Stromal cell of bone marrow (primary cell): ENCODE data around the gene TRIM52.
"Not testable (repeated sequence)": the region's sequence is repeated elsewhere in the genome, so short reads cannot be mapped to it uniquely, and the experiment has no call there.

Experiments used
- DNase-seq: peaks from one replicate; pipeline ENCODE4 v3.0.0-alpha.2; 2012; ENCODE audit warnings: low read depth

Gene TRIM52

GRCh38 chr5:181233088-181233800 lies 27.7 kb downstream of the TRIM52 start:
- no peak for DNase-seq

- DNase-seq: no peak
Observed at GRCh38 chr5:181232593-181232992, 28.4 kb downstream of the TRIM52 start.

GRCh38 chr5:181231432-181231831 lies 29.5 kb downstream of the TRIM52 start:
- DNase-seq: no peak

- no peak for DNase-seq
Observed at GRCh38 chr5:181230551-181230950, 30.4 kb downstream of the TRIM52 start.

- no peak for DNase-seq
Observed at GRCh38 chr5:181229996-181230395, 30.9 kb downstream of the TRIM52 start.

- DNase-seq: no peak
Observed at GRCh38 chr5:181224390-181225229, 36.3 kb downstream of the TRIM52 start.

GRCh38 chr5:181223729-181224389 lies 37.1 kb downstream of the TRIM52 start:
- no peak for DNase-seq

GRCh38 chr5:181223058-181223728 lies 37.8 kb downstream of the TRIM52 start, which contains the start of gene TRIM41:
Gene TRIM41, plus strand, starts transcription at chr5:181223281. Its CDS starts 719 bp downstream, at chr5:181224000.
- peak; percentile 96 for DNase-seq

GRCh38 chr5:181222630-181223057 lies 38.3 kb downstream of the TRIM52 start:
- DNase-seq: no peak

GRCh38 chr5:181221792-181222629 lies 38.9 kb downstream of the TRIM52 start:
- peak; percentile 69 for DNase-seq

- DNase-seq: no peak
Observed at GRCh38 chr5:181221105-181221791, 39.7 kb downstream of the TRIM52 start.

- DNase-seq: no peak
Observed at GRCh38 chr5:181220178-181220515, 40.8 kb downstream of the TRIM52 start.

- DNase-seq: no peak
Observed at GRCh38 chr5:181219262-181220177, 41.4 kb downstream of the TRIM52 start.

GRCh38 chr5:181218795-181219124 lies 42.2 kb downstream of the TRIM52 start:
- no peak for DNase-seq

- DNase-seq: no peak
Observed at GRCh38 chr5:181217803-181218062, 43.2 kb downstream of the TRIM52 start.

GRCh38 chr5:181217111-181217802 lies 43.7 kb downstream of the TRIM52 start:
- DNase-seq: no peak

- DNase-seq: no peak
Observed at GRCh38 chr5:181215997-181216989, 44.6 kb downstream of the TRIM52 start.

- DNase-seq: not testable (repeated sequence)
Observed at GRCh38 chr5:181214249-181214648, 46.7 kb downstream of the TRIM52 start.
